ENCODE measurements around the gene RPL10.

DNA sequence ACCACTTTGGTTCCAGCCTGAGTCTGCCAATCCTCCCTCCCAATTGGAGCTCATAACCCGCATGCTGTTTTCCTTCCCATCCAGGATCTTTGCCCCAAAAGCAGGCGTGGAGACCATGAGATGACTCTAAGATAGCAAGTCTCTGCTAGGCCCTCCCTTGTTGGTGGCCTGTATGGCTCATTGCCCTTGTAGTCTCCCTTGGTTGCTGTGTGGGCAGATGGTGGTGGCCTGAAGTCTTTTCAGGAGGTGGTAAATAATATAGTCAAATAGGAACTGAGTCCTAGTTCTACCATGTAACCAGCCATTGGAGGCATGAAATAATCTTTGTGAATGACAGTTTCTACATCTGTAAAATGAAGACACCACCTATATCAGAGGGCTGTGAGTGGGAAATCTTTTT, 31.5 kb downstream of the RPL10 start:
- TF ChIP-seq TCF7L2 (IDR thresholded peaks at IDR 0.05; ENCODE audit: low read depth, low read length), result no peak
- TF ChIP-seq, protein P1, sequence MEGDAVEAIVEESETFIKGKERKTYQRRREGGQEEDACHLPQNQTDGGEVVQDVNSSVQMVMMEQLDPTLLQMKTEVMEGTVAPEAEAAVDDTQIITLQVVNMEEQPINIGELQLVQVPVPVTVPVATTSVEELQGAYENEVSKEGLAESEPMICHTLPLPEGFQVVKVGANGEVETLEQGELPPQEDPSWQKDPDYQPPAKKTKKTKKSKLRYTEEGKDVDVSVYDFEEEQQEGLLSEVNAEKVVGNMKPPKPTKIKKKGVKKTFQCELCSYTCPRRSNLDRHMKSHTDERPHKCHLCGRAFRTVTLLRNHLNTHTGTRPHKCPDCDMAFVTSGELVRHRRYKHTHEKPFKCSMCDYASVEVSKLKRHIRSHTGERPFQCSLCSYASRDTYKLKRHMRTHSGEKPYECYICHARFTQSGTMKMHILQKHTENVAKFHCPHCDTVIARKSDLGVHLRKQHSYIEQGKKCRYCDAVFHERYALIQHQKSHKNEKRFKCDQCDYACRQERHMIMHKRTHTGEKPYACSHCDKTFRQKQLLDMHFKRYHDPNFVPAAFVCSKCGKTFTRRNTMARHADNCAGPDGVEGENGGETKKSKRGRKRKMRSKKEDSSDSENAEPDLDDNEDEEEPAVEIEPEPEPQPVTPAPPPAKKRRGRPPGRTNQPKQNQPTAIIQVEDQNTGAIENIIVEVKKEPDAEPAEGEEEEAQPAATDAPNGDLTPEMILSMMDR (IDR thresholded peaks at IDR 0.05), result no peak
